HG03039 (cell line): ENCODE results near the gene TMEM204.

ENCODE experiments used
- ATAC-seq: cut with Tn5 transposase; IDR thresholded peaks from one replicate; pipeline ENCODE4 v1.9.1; 2021; ENCODE audit warnings: mild to moderate bottlenecking, moderate library complexity; ENCODE audit not compliant: unreplicated experiment

The TMEM204 gene

GRCh38 chr16:1553946-1554825 is 20.7 kb downstream of the TMEM204 start:
- ATAC-seq, result no peak

GRCh38 chr16:1554826-1555445 is 21.5 kb downstream of the TMEM204 start:
- no peak for ATAC-seq

DNA sequence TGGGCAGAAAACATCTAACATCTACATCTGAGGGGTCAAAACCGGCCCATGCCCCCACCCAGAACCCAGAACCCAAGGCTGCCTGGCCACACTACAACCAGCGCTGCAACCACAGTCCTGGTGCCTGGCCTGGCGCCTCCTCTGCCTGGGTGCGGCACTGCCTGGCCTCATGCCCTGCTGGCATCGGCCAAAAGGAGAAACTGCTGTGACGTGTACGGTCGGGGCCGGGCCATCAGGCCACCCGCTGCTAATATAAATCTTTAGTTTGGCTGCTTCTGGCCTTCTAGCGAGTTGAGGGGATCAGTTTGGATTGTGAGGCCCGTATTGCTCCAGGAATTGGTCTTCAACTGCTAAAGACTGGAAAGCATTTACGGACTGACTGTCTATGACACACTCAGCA is 22.8 kb downstream of the TMEM204 start:
- ATAC-seq, result no peak

- ATAC-seq, result no peak
Measured at GRCh38 chr16:1557074-1557473, 23.6 kb downstream of the TMEM204 start.

- no peak for ATAC-seq
Measured at GRCh38 chr16:1557576-1557975, 24.1 kb downstream of the TMEM204 start.

- no peak for ATAC-seq
Measured at GRCh38 chr16:1559446-1559975, 26.0 kb downstream of the TMEM204 start.

DNA sequence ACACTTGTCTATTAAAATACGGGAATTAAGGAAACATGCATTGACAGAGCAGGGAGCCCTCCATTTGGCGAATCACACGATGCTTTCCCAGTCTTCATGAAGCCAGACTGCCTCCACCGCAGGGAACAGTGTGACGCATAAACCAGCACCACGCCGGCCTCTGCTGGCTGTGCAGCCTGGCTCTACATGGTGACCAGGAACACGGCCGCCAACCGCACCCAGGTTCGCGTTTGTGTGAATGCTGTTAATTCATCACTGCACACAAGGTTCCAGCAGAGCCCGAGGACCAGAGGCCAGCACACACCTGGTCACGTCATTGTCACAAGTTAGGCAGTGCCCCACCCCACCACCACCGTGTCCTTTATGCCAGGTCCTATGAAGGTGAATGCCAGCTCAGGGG is 26.7 kb downstream of the TMEM204 start:
- no peak for ATAC-seq

- no peak for ATAC-seq
Measured at GRCh38 chr16:1560866-1561265, 27.4 kb downstream of the TMEM204 start.

DNA sequence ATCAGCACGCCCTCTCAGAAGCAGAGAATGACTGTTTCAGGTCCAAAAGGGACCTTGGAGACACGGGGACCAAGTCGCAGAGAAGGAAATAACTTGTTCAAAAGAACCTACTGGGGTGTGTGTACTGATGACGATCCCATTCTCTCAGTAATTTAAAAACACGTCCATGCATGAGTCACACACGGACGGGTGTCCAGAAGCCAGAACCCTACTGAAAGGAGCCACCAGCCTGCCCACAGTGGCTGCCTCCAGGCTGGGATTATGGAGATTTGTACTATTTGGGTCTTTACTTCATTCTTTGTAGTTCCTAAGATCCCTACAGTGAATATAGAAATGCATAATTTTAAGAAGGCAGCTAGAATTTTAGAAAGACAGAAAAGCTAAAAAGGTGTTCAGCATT is 27.8 kb downstream of the TMEM204 start:
- no peak for ATAC-seq

GRCh38 chr16:1561836-1562235 is 28.4 kb downstream of the TMEM204 start:
- no peak for ATAC-seq

DNA sequence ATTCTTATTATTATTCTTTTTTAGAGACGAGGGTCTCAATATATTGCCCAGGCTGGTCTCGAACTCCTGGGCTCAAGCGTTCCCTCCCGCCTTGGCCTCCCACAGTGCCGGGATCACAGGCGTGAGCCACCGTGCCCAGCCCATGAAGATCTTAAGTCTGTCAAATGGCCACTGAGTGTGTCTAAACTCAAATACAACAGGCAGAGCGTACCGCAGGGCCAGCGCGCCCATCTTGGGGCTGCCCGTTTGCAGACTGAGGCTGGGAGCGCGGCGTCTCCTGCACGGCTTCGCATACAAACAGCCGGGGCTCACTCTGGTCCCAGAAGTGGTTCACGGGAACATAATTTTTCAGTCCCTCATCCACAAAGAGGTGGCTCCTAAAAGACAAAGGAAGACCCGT is 30.3 kb downstream of the TMEM204 start:
- ATAC-seq, result no peak

DNA sequence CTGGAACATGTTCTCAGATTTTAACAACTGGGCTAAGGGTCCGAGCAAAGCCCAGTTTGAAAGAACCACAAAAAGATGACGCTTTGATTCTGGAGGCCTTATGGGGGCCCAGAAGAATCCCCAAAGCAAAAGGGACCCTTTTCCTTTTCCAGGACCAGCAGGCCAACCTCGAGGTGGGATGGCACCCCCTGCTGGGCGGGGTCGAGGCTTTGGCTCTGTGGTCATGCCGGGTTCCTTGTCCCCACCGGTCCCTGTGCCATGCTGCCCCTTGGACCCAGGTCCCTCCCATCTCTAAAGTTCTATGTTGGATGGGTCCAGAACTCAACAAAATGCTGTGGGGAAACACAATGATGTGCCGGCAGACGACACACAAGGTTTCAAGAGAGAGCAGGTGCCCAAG is 30.9 kb downstream of the TMEM204 start:
- ATAC-seq, result no peak

DNA sequence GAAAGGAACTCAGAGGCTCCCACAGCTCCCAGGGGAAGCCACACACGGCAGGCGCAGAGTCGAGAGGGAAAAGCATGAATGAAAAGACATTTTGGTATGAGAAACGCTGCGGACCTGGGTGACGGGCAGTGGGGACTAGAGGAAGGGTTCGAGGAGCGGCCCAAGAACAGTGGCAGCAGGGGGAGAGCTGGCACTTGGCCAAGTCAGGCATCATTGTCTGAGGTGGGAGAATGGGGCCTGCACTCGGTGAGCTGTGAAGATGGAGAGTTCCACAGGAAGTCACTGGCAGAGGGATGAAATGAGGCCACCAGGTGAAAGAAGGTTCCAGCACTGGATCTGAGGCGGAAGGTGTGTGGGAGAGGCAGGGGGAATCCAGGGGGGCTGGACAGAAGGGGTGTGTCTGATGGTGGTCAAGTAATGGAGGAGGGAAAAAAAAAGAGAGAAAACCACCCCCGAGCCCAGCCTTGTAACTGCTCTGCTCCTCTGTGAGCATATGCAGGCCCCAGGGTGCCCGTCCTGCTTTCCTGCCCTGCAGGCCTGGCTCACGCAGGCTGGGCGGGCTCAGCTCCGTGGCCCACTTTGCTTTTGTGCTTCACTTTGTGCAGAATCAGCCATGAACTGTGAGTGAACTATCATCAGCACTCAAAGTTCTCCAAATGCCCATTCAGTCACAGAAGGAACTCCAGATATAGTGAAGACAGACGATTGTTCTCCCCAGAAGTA is 31.8 kb downstream of the TMEM204 start:
- no peak for ATAC-seq

GRCh38 chr16:1567988-1568387 is 34.5 kb downstream of the TMEM204 start:
- ATAC-seq, result no peak

DNA sequence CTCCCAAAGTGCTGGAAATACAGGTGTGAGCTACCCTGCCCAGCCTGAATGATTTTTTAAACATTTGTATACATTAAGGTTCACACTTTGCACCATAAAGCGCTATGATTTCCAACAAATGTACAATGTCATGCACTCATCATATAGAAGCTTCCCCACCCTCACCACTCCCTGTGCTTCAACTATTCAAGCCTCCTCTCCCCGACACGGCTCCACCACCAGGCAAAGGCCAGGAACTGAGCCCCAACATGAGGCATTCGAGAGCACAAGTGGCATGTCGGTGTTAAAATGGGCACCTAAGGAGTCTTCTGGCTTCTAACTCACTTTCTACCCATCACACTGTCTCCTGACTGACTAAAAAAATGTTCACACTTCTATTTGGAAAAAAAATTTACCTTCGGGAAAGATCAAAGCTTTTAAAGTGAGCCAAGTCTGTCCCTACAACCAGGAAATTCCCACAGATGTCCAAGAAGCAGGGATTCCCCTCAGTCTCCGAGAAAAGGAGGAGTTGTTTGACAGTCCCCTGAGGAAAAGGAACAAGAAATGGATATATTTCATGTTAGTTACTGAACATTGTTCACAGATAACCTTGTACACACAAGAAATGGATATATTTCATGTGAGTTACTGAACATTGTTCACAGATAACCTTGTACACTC is 37.7 kb downstream of the TMEM204 start:
- ATAC-seq, result no peak

- no peak for ATAC-seq
Measured at GRCh38 chr16:1572673-1573072, 39.2 kb downstream of the TMEM204 start.

- no peak for ATAC-seq
Measured at GRCh38 chr16:1573301-1573700, 39.8 kb downstream of the TMEM204 start.

- no peak for ATAC-seq
Measured at GRCh38 chr16:1575578-1575977, 42.1 kb downstream of the TMEM204 start.

DNA sequence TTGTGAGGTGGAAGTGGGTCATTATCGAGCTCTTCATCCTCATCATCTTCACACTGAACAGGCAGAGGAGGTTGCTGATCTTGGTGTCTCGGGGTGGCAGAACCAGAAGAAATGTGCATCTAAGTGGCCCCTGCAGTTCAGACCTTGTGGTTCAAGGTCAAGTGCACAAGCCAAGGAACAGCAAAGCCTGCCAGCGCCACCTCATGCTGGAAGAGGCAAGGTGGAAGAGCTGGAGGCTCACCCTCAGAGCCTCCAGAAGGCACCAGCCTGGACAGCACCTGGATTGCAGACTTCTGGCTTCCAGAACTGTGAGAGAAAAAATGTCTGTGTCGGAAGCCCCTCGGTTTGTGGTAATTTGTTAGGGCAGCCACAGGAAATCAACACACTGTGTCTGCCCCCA is 45.7 kb downstream of the TMEM204 start:
- ATAC-seq, result no peak

DNA sequence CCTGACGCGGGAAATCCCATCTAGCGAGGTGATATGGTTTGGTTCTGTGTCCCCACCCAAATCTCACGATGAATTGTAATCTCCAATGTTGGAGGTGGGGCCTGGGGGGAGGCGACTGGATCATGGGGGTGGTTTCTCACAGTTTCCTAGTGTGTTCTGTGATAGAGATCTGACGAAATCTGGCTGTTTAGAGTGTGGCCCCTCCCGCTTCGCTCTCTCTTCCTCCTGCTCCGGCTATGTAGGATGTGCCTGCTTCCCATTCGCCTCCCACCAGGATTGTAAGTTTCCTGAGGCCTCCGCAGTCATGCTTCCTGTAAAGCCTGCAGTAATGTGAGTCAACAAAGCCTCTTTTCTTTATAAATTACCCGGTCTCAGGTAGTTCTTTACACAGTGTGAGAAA is 46.8 kb downstream of the TMEM204 start:
- ATAC-seq, result no peak

GRCh38 chr16:1580956-1581355 is 47.5 kb downstream of the TMEM204 start:
- ATAC-seq, result no peak
